Transverse colon (tissue), 4 donors: ENCODE measurements around the gene FIBCD1. TPM values are rescaled to one million over a fixed set of nuclear protein-coding genes. Genes with fewer than 3 reads are reported as not detected.

Experiments used
- DNase-seq: peaks from one replicate; pipeline ENCODE4 v3.0.0-alpha.2; 2019
- H3K27ac ChIP-seq, 4 donors: fragments of 200-600 bp; sonication (generic); 2 replicates each; pipeline ENCODE4 v1.5.1; 2016 to 2018; ENCODE audit warnings: inconsistent platforms in 4 of 4
- H3K27me3 ChIP-seq: fragments of 200-600 bp; sonication (generic); 2 replicates; pipeline ENCODE4 v1.5.1; 2017; ENCODE audit warnings: inconsistent platforms
- H3K36me3 ChIP-seq, 4 donors: fragments of 200-600 bp; sonication (generic); 2 replicates each; pipeline ENCODE4 v1.5.1; 2017 to 2019; ENCODE audit warnings: inconsistent platforms in 4 of 4
- H3K4me1 ChIP-seq, 4 donors: fragments of 200-600 bp; sonication (generic); 2 replicates each; pipeline ENCODE4 v1.5.1; 2017 to 2020; ENCODE audit warnings: inconsistent platforms in 4 of 4
- H3K4me3 ChIP-seq, 4 donors: fragments of 200-600 bp; sonication (generic); 1 replicate in 1 of 4; 2 replicates in 3 of 4; pipeline versions ENCODE4 v1.5.1 to v1.6.1; 2017 to 2019; ENCODE audit warnings: inconsistent platforms in 4 of 4
- H3K9me3 ChIP-seq, 2 donors: fragments of 200-600 bp; sonication (generic); 2 replicates each; pipeline ENCODE4 v1.5.1; 2017 to 2019; ENCODE audit warnings: inconsistent platforms in 2 of 2
- EP300 ChIP-seq: sonication (generic); formaldehyde crosslinking; IDR thresholded peaks from one replicate; pipeline ENCODE4 v1.6.1; 2017; ENCODE audit warnings: antibody characterized with exemption, low read depth
- POLR2A ChIP-seq: fragments of 450-650 bp; IDR thresholded peaks from one replicate; pipeline ENCODE4 v1.6.1; 2016; ENCODE audit warnings: antibody characterized with exemption, mild to moderate bottlenecking, moderate library complexity
- POLR2AphosphoS5 ChIP-seq, 3 donors: sonication (generic); formaldehyde crosslinking; IDR thresholded peaks; one replicate each; pipeline ENCODE4 v1.6.1; 2016; ENCODE audit warnings: antibody characterized with exemption in 3 of 3
- WGBS, 2 donors: methylation state at CpG; one replicate each; pipeline ENCODE4 v1.1.5; 2018; ENCODE audit warnings: low coverage in 1 of 2; 5-methylcytosine and 5-hydroxymethylcytosine counted together
- in situ Hi-C, 4 donors: fragments of 200-750 bp; cut with MboI; loops; one replicate each; pipeline versions ENCODE4 v1.15.0 to v1.15.1; 2017; ENCODE audit warnings: low sequenced_read_pairs in 3 of 4, low pct_ligation_motif_present in 1 of 4, low pct_unique_long_range_greater_than_20kb in 1 of 4
- intact Hi-C: fragments of 100-400 bp; cut with DNase I; formaldehyde crosslinking; loops from one replicate; pipeline ENCODE4 v1.15.1; 2023; ENCODE audit warnings: low total_unique reads
- total RNA-seq, 4 donors: library from RNA; depleted of rRNA; stranded (reverse); fragments of >200 nt; gene quantifications; one replicate each; pipeline ENCODE4 v1.1.0, GENCODE V29; 2016
- TF ChIP-seq, protein P1 (sequence below), 5 experiments: fragments of 200-600 bp in 3 of 5; fragments of 450-650 bp in 2 of 5; sonication (generic) in 3 of 5; IDR thresholded peaks; 1 replicate in 2 of 5; 2 replicates in 3 of 5; pipeline ENCODE4 v1.5.1; 2016 to 2017; ENCODE audit warnings: antibody characterized with exemption in 5 of 5, inconsistent platforms in 3 of 5, mild to moderate bottlenecking in 2 of 5, moderate library complexity in 1 of 5

FIBCD1 gene
- total RNA-seq, 4 donors from 2014 or later: 1.6 to 54.7 (median 3.3) TPM; not detected in 1

DNA sequence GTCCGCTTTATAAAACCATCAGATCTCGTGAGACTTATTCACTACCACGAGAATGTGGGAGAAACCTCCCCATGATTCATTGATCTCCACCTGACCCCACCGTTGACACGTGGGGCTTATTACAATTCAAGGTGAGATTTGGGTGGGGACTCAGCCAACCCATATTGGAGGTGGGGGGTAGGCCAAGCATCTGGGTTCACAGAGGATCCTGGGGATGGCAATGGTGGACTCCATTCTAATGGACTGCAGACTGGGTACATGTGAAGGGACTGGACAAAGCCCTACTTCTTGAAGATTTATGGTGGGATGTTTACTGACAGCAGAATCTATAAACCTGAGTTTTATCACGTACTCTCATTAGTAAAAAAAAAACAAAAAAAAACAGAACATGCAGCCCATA, 57.5 kb downstream of the FIBCD1 start:
- Histone ChIP-seq H3K9me3 (no peaks in the 10 kb centered on the region), H3K27ac (no peak overlapping the region), H3K36me3 (peaks cover 0 to 86% (median 41%) of the 10 kb centered on the region in 4 donors), H3K4me3 (no peak overlapping the region), H3K4me1 (no peaks in the 10 kb centered on the region), H3K27me3 (no peaks in the 10 kb centered on the region)
- intact Hi-C loops: no loop called here
- TF ChIP-seq, protein P1, sequence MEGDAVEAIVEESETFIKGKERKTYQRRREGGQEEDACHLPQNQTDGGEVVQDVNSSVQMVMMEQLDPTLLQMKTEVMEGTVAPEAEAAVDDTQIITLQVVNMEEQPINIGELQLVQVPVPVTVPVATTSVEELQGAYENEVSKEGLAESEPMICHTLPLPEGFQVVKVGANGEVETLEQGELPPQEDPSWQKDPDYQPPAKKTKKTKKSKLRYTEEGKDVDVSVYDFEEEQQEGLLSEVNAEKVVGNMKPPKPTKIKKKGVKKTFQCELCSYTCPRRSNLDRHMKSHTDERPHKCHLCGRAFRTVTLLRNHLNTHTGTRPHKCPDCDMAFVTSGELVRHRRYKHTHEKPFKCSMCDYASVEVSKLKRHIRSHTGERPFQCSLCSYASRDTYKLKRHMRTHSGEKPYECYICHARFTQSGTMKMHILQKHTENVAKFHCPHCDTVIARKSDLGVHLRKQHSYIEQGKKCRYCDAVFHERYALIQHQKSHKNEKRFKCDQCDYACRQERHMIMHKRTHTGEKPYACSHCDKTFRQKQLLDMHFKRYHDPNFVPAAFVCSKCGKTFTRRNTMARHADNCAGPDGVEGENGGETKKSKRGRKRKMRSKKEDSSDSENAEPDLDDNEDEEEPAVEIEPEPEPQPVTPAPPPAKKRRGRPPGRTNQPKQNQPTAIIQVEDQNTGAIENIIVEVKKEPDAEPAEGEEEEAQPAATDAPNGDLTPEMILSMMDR (IDR thresholded peaks at IDR 0.05): no peak
- TF ChIP-seq POLR2AphosphoS5 (IDR thresholded peaks at IDR 0.05) (no peak), EP300 (no peak), POLR2A (no peak)
- 80 to 84% methylated on average over 4 to 6 of the region's 6 CpGs for WGBS, 2 donors
- in situ Hi-C loops: no loop called here
- DNase-seq: no peak

DNA sequence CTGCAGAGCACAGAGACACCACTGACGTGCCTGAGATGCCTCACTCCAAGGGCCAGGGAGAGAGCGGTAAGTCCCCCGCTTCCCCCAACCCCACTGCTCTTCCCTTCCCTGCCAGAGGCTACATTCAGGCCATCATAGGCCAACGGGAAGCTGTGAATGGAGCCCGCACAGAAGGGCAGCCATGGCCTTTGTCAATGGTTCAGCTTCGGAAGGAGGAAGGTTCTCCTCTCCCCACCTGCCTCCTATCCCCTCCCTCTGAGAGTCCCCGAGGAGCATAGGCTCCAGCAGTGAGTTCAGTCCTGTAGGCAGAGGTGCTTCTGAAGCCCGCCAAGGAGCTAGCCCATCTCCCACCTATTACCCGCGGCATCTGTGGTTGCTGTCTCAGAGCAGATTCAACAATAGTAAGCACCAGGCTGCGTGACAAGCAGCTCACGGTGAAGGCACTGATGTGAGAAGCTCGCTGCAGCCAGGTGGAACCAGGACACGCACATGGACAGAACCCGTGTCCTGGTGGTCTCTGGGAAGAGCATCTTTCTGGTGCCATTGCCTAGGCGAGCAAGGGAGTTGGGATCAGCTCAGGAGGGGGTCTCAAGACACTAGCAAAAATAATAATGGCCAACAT, 58.3 kb downstream of the FIBCD1 start:
- Histone ChIP-seq H3K9me3 (no peaks in the 10 kb centered on the region), H3K4me3 (no peak overlapping the region), H3K4me1 (no peaks in the 10 kb centered on the region), H3K36me3 (peaks cover 0 to 81% (median 40%) of the 10 kb centered on the region in 4 donors), H3K27me3 (no peaks in the 10 kb centered on the region), H3K27ac (no peak overlapping the region)
- DNase-seq: no peak
- in situ Hi-C loops (no loop called here), intact Hi-C loops (no loop called here)
- 92% methylated on average over 16 of the region's 16 CpGs; no CpG with 5 or more reads in 1 of the 2 donors for WGBS, 2 donors
- TF ChIP-seq POLR2A (no peak), POLR2AphosphoS5 (IDR thresholded peaks at IDR 0.05) (no peak), EP300 (no peak)
- TF ChIP-seq, protein P1 (IDR thresholded peaks at IDR 0.05): no peak

DNA sequence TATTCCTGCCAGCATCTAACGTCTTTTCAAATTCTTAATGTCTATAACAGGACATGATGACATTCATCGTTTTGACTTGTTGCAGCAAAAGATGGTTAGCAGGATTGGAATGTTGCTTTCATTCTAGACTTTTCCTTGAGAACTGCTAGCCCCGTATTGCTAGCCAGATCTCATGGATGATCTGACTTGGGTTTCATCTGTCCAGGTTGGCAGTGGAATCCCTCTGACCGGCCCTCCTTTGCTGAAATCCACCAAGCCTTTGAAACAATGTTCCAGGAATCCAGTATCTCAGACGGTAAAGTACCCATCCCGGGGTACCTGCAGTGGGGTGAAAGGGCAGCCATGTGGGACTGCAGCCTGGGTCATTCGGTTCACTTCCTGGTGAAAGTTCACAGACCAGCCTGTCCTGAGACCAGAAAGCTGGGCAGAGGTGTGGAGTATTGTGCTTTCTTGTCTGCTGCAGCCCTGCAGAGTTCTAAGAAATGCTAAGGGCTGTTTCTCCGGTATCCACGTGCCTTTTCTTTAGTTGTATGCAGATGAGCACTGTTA, 59.1 kb downstream of the FIBCD1 start:
- Histone ChIP-seq H3K9me3 (no peaks in the 10 kb centered on the region), H3K36me3 (peaks cover 0 to 81% (median 39%) of the 10 kb centered on the region in 4 donors), H3K27ac (no peak overlapping the region), H3K4me3 (no peak overlapping the region), H3K27me3 (no peaks in the 10 kb centered on the region), H3K4me1 (no peaks in the 10 kb centered on the region)
- intact Hi-C loops (no loop called here), in situ Hi-C loops (no loop called here)
- 77 to 85% methylated on average over 2 to 9 of the region's 9 CpGs for WGBS, 2 donors
- TF ChIP-seq POLR2AphosphoS5 (IDR thresholded peaks at IDR 0.05) (no peak), POLR2A (no peak), EP300 (no peak)
- TF ChIP-seq, protein P1 (IDR thresholded peaks at IDR 0.05): no peak
- no peak for DNase-seq

- Histone ChIP-seq H3K4me1 (peaks cover 5 to 9% (median 6%) of the 10 kb centered on the region in 4 donors), H3K4me3 (no peak overlapping the region), H3K27ac (no peak overlapping the region), H3K36me3 (peaks cover 0 to 80% (median 36%) of the 10 kb centered on the region in 4 donors), H3K27me3 (no peaks in the 10 kb centered on the region), H3K9me3 (no peaks in the 10 kb centered on the region)
- no peak for TF ChIP-seq POLR2AphosphoS5 (IDR thresholded peaks at IDR 0.05)
- TF ChIP-seq EP300: no peak
- TF ChIP-seq, protein P1 (IDR thresholded peaks at IDR 0.05): no peak
- TF ChIP-seq POLR2A: no peak
- no peak for DNase-seq
- WGBS, 2 donors: 99% methylated on average over 6 of the region's 6 CpGs; no CpG with 5 or more reads in 1 of the 2 donors
- in situ Hi-C loops (no loop called here), intact Hi-C loops (no loop called here)
These were observed 60.8 kb downstream of the FIBCD1 start for GRCh38 chr9:130878295-130878694.
